GM12874 (cell line): Measurements from ENCODE around the gene ULK3.

ENCODE experiments used
- TF ChIP-seq, protein P1 (sequence below): IDR thresholded peaks from 2 replicates; pipeline ENCODE4 v1.5.1; 2011; ENCODE audit warnings: low read depth, mild to moderate bottlenecking, control low read depth, low read length, moderate library complexity; ENCODE audit not compliant: insufficient read depth

The ULK3 gene

DNA sequence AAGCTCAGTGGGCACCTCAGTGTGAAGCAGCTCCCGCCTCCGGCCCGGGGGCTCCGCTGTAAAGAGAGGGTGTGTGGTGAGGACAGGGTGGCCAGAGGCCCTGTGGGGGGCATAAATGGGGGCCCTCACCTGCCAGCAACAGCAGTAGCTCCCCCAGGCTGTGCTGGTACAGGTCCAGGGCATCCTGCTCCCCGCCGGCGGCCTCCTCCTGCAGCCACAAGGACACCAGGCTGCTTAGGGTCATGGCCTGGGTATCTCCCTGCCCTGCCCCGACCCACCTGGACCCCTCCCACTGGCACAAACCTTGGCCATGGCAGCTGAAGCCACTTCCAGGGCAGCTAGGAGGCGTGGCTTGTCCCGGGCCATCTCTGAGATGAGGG, 4.8 kb downstream of the ULK3 start:
- TF ChIP-seq, protein P1, sequence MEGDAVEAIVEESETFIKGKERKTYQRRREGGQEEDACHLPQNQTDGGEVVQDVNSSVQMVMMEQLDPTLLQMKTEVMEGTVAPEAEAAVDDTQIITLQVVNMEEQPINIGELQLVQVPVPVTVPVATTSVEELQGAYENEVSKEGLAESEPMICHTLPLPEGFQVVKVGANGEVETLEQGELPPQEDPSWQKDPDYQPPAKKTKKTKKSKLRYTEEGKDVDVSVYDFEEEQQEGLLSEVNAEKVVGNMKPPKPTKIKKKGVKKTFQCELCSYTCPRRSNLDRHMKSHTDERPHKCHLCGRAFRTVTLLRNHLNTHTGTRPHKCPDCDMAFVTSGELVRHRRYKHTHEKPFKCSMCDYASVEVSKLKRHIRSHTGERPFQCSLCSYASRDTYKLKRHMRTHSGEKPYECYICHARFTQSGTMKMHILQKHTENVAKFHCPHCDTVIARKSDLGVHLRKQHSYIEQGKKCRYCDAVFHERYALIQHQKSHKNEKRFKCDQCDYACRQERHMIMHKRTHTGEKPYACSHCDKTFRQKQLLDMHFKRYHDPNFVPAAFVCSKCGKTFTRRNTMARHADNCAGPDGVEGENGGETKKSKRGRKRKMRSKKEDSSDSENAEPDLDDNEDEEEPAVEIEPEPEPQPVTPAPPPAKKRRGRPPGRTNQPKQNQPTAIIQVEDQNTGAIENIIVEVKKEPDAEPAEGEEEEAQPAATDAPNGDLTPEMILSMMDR: no peak

- TF ChIP-seq, protein P1: no peak
Observed at GRCh38 chr15:74837482-74838136, 5.3 kb downstream of the ULK3 start.

GRCh38 chr15:74836846-74837245, 6.1 kb downstream of the ULK3 start:
- TF ChIP-seq, protein P1: no peak

DNA sequence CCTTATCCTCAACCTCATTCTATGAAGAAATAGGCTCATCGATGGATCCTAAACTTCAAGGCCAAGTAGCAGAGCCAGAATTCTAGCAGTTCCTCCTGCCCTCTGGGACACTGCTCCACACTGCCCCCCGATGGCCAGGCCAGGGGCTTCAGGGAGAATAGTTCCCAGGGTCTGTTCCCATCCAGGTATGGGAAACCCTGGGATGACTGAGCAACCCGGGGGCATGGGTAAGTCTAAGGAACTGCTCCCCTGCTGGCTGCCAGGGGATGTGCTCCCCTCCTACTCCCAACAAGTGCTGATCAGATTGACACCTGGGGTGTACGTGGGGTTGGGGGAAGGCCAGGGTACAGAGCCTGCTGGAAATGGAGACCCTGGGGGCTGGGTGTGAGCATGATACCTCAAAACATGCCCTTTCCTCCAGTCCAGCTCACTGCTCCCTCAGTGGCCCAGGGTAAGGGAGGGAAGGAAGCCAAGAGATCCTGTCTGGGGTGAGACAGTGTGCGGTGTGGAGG, 7.6 kb downstream of the ULK3 start:
- TF ChIP-seq, protein P1: peak; percentile 85

DNA sequence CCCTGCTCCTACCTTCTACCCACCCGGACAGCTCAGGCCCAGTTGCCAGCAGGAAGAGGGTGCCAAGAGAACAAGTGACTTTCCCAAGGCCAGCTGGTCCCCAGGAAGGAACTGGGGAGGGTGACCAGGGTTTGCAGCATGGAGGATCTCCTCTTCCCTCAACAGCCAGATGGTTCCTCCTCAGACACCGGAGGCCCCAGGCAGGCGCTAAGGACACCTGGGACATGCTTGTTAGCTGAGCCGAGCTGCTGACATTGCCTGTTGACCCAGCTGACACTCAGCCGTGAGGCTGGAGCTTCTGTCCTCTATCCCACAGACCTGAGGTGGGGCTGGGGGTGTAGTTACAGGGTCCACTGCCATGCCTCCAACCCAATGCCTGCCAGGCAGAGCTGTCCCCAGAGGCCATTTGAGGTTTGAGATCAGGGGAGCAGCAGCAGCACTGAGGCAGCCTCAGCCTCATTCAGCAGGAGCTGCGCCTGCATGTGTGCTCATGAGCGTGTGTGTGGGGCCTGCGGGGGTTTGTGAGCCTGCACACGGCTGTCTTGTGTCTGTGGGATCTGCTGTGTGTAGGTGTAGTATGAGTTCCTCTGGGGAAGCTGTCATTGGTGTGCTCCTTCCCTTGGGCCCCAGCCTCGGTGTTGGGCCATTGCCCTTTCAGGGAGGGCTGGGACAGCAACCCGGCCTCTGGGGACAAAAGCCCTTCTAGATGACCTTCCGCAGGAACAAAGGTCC, 9.4 kb downstream of the ULK3 start:
- TF ChIP-seq, protein P1: no peak

DNA sequence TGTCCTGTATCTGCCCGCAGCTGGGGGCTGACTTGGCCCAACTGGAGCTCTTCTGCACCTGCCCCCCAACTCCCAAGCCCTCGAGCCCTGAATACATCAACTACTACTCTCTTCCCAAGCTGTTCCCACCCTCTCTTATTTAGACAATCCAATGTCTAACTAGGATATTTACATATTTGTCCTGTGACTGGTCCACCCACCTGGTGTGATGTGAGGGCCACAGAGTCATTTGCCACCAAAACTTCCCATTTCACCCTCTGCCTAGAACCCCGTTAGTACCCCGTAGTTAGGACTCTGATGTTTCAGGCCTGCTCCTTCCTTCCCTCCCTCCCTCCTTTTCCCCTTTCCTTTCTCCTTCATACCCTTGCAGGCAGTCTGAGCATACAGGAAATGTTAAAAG, 10.1 kb downstream of the ULK3 start:
- TF ChIP-seq, protein P1: no peak

GRCh38 chr15:74831813-74832495, 11.0 kb downstream of the ULK3 start:
- TF ChIP-seq, protein P1: no peak
